HL-60 (cell line): ENCODE measurements around the gene TAF11L11.
"Not testable (repeated sequence)": the region's sequence is repeated elsewhere in the genome, so short reads cannot be mapped to it uniquely, and the experiment has no call there.

ENCODE experiments used
- CTCF ChIP-seq: IDR thresholded peaks from one replicate; pipeline ENCODE4 v1.5.1; 2011; ENCODE audit warnings: low read length, control low read depth, inconsistent platforms; ENCODE audit not compliant: insufficient read depth
- POLR2AphosphoS5 ChIP-seq: IDR thresholded peaks from 2 replicates; pipeline ENCODE4 v1.6.1; 2012; ENCODE audit warnings: low read depth
- REST ChIP-seq: IDR thresholded peaks from 2 replicates; pipeline ENCODE4 v1.6.1; 2012; ENCODE audit warnings: low read depth; ENCODE audit not compliant: insufficient replicate concordance

GRCh38 chr5:17597728-17598127 lies 6.3 kb upstream of the TAF11L11 start, which contains the start of gene TAF11L10:
- TF ChIP-seq CTCF, POLR2AphosphoS5, REST: not testable (repeated sequence)
